WTC11 (cell line): Measurements from ENCODE around the gene TMEM135. TPM values are rescaled to one million over a fixed set of nuclear protein-coding genes. Genes with fewer than 3 reads are reported as not detected.

Experiments used
- ATAC-seq: fragments of 200-7000 bp; cut with Tn5 transposase; 2 replicates; pipeline ENCODE4 v1.10.0; 2021; ENCODE audit warnings: mild to moderate bottlenecking, moderate library complexity
- CTCF ChIA-PET: fragments of 300-600 bp; sonication (Branson Sonifier 250); formaldehyde crosslinking; loops from one replicate; lab custom pipeline; 2021; ENCODE audit warnings: antibody characterized with exemption; lab: Charles Lee
- POLR2A ChIA-PET: fragments of 350-600 bp; sonication (Branson Sonifier 250); formaldehyde crosslinking; loops from one replicate; lab custom pipeline; 2021; ENCODE audit warnings: antibody characterized with exemption; lab: Charles Lee
- DNase-seq: peaks from one replicate; pipeline ENCODE4 v3.0.0; 2021; ENCODE audit warnings: low spot score
- H3K27ac Mint-ChIP-seq: 2 replicates; pipeline ENCODE4 v1.8.0; 2021; ENCODE audit warnings: mixed read lengths
- H3K27me3 Mint-ChIP-seq: 2 replicates; pipeline ENCODE4 v1.8.0; 2021; ENCODE audit warnings: low read depth, mild to moderate bottlenecking, moderate library complexity, mixed read lengths
- H3K36me3 Mint-ChIP-seq: 2 replicates; pipeline ENCODE4 v1.8.0; 2021; ENCODE audit warnings: mixed read lengths
- H3K4me1 Mint-ChIP-seq: 2 replicates; pipeline ENCODE4 v1.8.0; 2022; ENCODE audit warnings: mixed read lengths
- H3K4me3 Mint-ChIP-seq: 2 replicates; pipeline ENCODE4 v1.8.0; 2021; ENCODE audit warnings: mild to moderate bottlenecking, moderate library complexity, mixed read lengths
- H3K9me3 Mint-ChIP-seq: 2 replicates; pipeline ENCODE4 v1.8.0; 2021; ENCODE audit warnings: mixed read lengths
- ARID4B ChIP-seq: sonication (generic); formaldehyde crosslinking; IDR thresholded peaks from 2 replicates; pipeline ENCODE4 v1.8.0; 2023; ENCODE audit warnings: missing genetic modification reagents, mild to moderate bottlenecking, borderline replicate concordance
- CREB1 ChIP-seq: sonication (generic); formaldehyde crosslinking; IDR thresholded peaks from 2 replicates; pipeline ENCODE4 v1.8.0; 2023; ENCODE audit warnings: mild to moderate bottlenecking, missing genetic modification reagents
- ELF4 ChIP-seq: sonication (generic); formaldehyde crosslinking; IDR thresholded peaks from 2 replicates; pipeline ENCODE4 v1.8.1; 2022; ENCODE audit warnings: low read depth, mild to moderate bottlenecking, moderate library complexity, missing genetic modification reagents
- ESRRA ChIP-seq: sonication (generic); formaldehyde crosslinking; IDR thresholded peaks from 2 replicates; pipeline ENCODE4 v1.8.1; 2022; ENCODE audit warnings: mild to moderate bottlenecking, missing genetic modification reagents, borderline replicate concordance
- ETV6 ChIP-seq: sonication (generic); formaldehyde crosslinking; IDR thresholded peaks from 2 replicates; pipeline ENCODE4 v1.8.1; 2022; ENCODE audit warnings: mild to moderate bottlenecking, missing genetic modification reagents
- FOXK1 ChIP-seq: sonication (generic); formaldehyde crosslinking; IDR thresholded peaks from 2 replicates; pipeline ENCODE4 v1.8.0; 2022; ENCODE audit warnings: mild to moderate bottlenecking, moderate library complexity, missing genetic modification reagents
- GTF2I ChIP-seq: fragments of 250-450 bp; sonication (Bioruptor Pico); conservative IDR thresholded peaks from 2 replicates; pipeline ENCODE4 v1.4.0; 2021; ENCODE audit warnings: mild to moderate bottlenecking
- NFATC4 ChIP-seq: fragments of 250-450 bp; sonication (Bioruptor Pico); IDR thresholded peaks from 2 replicates; pipeline ENCODE4 v1.9.0; 2021; ENCODE audit warnings: mild to moderate bottlenecking
- NFYB ChIP-seq: sonication (generic); formaldehyde crosslinking; conservative IDR thresholded peaks from 2 replicates; pipeline ENCODE4 v1.8.0; 2022; ENCODE audit warnings: low read depth, missing genetic modification reagents
- PRDM15 ChIP-seq: sonication (generic); formaldehyde crosslinking; IDR thresholded peaks from 2 replicates; pipeline ENCODE4 v1.8.0; 2022; ENCODE audit warnings: missing genetic modification reagents
- RORB ChIP-seq: fragments of 250-450 bp; sonication (Bioruptor Pico); IDR thresholded peaks from 2 replicates; pipeline ENCODE4 v1.9.0; 2021; ENCODE audit warnings: mild to moderate bottlenecking
- TP53 ChIP-seq: sonication (generic); formaldehyde crosslinking; IDR thresholded peaks from 2 replicates; pipeline ENCODE4 v1.8.1; 2023; ENCODE audit warnings: mild to moderate bottlenecking, missing genetic modification reagents
- ZMAT4 ChIP-seq: fragments of 250-450 bp; sonication (Bioruptor Pico); IDR thresholded peaks from 2 replicates; pipeline ENCODE4 v1.9.0; 2021; ENCODE audit warnings: mild to moderate bottlenecking
- ZNF423 ChIP-seq: fragments of 250-450 bp; sonication (Bioruptor Pico); IDR thresholded peaks from 2 replicates; pipeline ENCODE4 v2.1.2; 2022; ENCODE audit warnings: mild to moderate bottlenecking, moderate library complexity
- ZNF532 ChIP-seq: fragments of 250-450 bp; sonication (Bioruptor Pico); IDR thresholded peaks from 2 replicates; pipeline ENCODE4 v1.9.0; 2021; ENCODE audit warnings: mild to moderate bottlenecking, borderline replicate concordance
- total RNA-seq: library from RNA; stranded (reverse); gene quantifications from 3 replicates; pipeline ENCODE4 v1.2.3, GENCODE V29; 2021
- TF ChIP-seq, protein P1 (sequence below): sonication (generic); formaldehyde crosslinking; IDR thresholded peaks from 2 replicates; pipeline ENCODE4 v1.8.1; 2022; ENCODE audit warnings: low read depth, mild to moderate bottlenecking, moderate library complexity, missing genetic modification reagents, borderline replicate concordance
- TF ChIP-seq, protein P2 (sequence below): sonication (generic); formaldehyde crosslinking; IDR thresholded peaks from 2 replicates; pipeline ENCODE4 v1.8.1; 2023; ENCODE audit warnings: mild to moderate bottlenecking, missing genetic modification reagents, borderline replicate concordance

TMEM135 gene
- total RNA-seq, 1 experiment from 2014 or later, result 35.8 TPM

DNA sequence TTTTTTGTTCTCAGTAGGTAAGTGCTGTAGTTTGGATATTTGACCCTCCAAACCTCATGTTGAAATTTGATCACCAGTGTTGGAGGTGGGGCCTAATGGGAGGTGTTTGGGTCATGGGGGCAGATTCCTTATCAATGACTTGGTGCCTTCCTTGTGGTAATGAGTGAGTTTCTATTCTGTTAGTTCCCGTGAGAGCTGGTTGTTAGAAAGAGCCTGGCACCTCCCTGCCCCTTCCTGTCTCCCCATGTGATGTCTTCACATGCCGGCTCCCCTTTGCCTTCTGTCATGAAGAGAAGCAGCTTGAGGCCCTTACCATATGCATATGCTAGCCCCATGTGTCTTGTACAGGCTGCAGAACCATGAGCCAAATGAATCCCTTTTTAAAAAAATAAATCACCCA, 138.3 kb downstream of the TMEM135 start:
- H3K27ac Mint-ChIP-seq, result no peak overlapping the region
- CTCF ChIA-PET, result interaction anchor here (1.2 kb wide), 1 partner anchor 306 kb away, joined by 3 read pairs; no protein-coding TSS in a partner anchor
- POLR2A ChIA-PET, result no interaction called here
- TF ChIP-seq GTF2I (CRISPR knock-in tag), result no peak
- no peak for TF ChIP-seq RORB (CRISPR knock-in tag)
- no peak for TF ChIP-seq ZMAT4 (CRISPR knock-in tag)
- TF ChIP-seq ARID4B, result no peak
- TF ChIP-seq ZNF532 (CRISPR knock-in tag), result no peak
- no peak for TF ChIP-seq ELF4 (CRISPR knock-in tag)
- TF ChIP-seq, protein P1, sequence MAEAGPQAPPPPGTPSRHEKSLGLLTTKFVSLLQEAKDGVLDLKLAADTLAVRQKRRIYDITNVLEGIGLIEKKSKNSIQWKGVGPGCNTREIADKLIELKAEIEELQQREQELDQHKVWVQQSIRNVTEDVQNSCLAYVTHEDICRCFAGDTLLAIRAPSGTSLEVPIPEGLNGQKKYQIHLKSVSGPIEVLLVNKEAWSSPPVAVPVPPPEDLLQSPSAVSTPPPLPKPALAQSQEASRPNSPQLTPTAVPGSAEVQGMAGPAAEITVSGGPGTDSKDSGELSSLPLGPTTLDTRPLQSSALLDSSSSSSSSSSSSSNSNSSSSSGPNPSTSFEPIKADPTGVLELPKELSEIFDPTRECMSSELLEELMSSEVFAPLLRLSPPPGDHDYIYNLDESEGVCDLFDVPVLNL (CRISPR knock-in tag), result no peak
- TF ChIP-seq NFYB (CRISPR knock-in tag), result no peak
- no peak for TF ChIP-seq NFATC4 (CRISPR knock-in tag)
- TF ChIP-seq ZNF423 (CRISPR knock-in tag), result no peak
- TF ChIP-seq ESRRA (CRISPR knock-in tag), result no peak
- TF ChIP-seq TP53 (CRISPR knock-in tag), result no peak
- TF ChIP-seq FOXK1 (CRISPR knock-in tag), result no peak
- H3K36me3 Mint-ChIP-seq, result peaks cover 18% of the 10 kb centered on the region
- no peak overlapping the region for H3K4me3 Mint-ChIP-seq
- no peaks in the 10 kb centered on the region for H3K27me3 Mint-ChIP-seq
- ATAC-seq, result peak; percentile 79
- H3K9me3 Mint-ChIP-seq, result peaks cover 22% of the 10 kb centered on the region
- H3K4me1 Mint-ChIP-seq, result peaks cover 12% of the 10 kb centered on the region
- DNase-seq, result no peak

GRCh38 chr11:87179621-87180020, 141.9 kb downstream of the TMEM135 start:
- Mint-ChIP-seq H3K36me3 (peaks cover 18% of the 10 kb centered on the region), H3K4me3 (no peak overlapping the region)
- ATAC-seq, result no peak
- TF ChIP-seq, protein P2, sequence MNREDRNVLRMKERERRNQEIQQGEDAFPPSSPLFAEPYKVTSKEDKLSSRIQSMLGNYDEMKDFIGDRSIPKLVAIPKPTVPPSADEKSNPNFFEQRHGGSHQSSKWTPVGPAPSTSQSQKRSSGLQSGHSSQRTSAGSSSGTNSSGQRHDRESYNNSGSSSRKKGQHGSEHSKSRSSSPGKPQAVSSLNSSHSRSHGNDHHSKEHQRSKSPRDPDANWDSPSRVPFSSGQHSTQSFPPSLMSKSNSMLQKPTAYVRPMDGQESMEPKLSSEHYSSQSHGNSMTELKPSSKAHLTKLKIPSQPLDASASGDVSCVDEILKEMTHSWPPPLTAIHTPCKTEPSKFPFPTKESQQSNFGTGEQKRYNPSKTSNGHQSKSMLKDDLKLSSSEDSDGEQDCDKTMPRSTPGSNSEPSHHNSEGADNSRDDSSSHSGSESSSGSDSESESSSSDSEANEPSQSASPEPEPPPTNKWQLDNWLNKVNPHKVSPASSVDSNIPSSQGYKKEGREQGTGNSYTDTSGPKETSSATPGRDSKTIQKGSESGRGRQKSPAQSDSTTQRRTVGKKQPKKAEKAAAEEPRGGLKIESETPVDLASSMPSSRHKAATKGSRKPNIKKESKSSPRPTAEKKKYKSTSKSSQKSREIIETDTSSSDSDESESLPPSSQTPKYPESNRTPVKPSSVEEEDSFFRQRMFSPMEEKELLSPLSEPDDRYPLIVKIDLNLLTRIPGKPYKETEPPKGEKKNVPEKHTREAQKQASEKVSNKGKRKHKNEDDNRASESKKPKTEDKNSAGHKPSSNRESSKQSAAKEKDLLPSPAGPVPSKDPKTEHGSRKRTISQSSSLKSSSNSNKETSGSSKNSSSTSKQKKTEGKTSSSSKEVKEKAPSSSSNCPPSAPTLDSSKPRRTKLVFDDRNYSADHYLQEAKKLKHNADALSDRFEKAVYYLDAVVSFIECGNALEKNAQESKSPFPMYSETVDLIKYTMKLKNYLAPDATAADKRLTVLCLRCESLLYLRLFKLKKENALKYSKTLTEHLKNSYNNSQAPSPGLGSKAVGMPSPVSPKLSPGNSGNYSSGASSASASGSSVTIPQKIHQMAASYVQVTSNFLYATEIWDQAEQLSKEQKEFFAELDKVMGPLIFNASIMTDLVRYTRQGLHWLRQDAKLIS, result no peak
- TF ChIP-seq ETV6 (no peak), CREB1 (no peak), PRDM15 (CRISPR knock-in tag) (no peak)

More at GRCh38 chr11:87179621-87180020, 141.9 kb downstream of the TMEM135 start:
- ChIA-PET POLR2A (no interaction called here), CTCF (no interaction called here)
- no peak for DNase-seq
- peaks cover 12% of the 10 kb centered on the region for H3K4me1 Mint-ChIP-seq
- peaks cover 22% of the 10 kb centered on the region for H3K9me3 Mint-ChIP-seq
- no peak overlapping the region for H3K27ac Mint-ChIP-seq
- no peaks in the 10 kb centered on the region for H3K27me3 Mint-ChIP-seq
